SH-SY5Y (cell line): ENCODE results near the gene FAM234A.

ENCODE experiments used
- GATA2 ChIP-seq: IDR thresholded peaks from 2 replicates; pipeline ENCODE4 v1.6.1; 2011; ENCODE audit warnings: mild to moderate bottlenecking, low read depth, low read length
- GATA3 ChIP-seq: IDR thresholded peaks from 2 replicates; pipeline ENCODE4 v1.6.1; 2011; ENCODE audit warnings: low read depth, mild to moderate bottlenecking, low read length, moderate library complexity

GRCh38 chr16:301235-301634, 66.6 kb downstream of the FAM234A start:
- TF ChIP-seq GATA2 (no peak), GATA3 (no peak)
